HG03571 (cell line): ENCODE results near the gene BMP3.

Experiments used
- ATAC-seq: cut with Tn5 transposase; IDR thresholded peaks from one replicate; pipeline ENCODE4 v1.9.1; 2021; ENCODE audit not compliant: unreplicated experiment

The BMP3 gene

GRCh38 chr4:81102107-81102506 lies 71.6 kb downstream of the BMP3 start:
- no peak for ATAC-seq

- no peak for ATAC-seq
Measured at GRCh38 chr4:81106150-81106549, 75.6 kb downstream of the BMP3 start.
